Measurements from ENCODE around the gene TAS2R40. TPM values are rescaled to one million over a fixed set of nuclear protein-coding genes. Genes with fewer than 3 reads are reported as not detected.
A peak's percentile ranks its signal among the peaks of the same experiment; 100 is the strongest.

TAS2R40 gene
- total and polyA plus RNA-seq, 10 of the 15 experiments (the other 5 are each of a cell fraction or from before 2014, with no cell fraction given) = not detected

DNA sequence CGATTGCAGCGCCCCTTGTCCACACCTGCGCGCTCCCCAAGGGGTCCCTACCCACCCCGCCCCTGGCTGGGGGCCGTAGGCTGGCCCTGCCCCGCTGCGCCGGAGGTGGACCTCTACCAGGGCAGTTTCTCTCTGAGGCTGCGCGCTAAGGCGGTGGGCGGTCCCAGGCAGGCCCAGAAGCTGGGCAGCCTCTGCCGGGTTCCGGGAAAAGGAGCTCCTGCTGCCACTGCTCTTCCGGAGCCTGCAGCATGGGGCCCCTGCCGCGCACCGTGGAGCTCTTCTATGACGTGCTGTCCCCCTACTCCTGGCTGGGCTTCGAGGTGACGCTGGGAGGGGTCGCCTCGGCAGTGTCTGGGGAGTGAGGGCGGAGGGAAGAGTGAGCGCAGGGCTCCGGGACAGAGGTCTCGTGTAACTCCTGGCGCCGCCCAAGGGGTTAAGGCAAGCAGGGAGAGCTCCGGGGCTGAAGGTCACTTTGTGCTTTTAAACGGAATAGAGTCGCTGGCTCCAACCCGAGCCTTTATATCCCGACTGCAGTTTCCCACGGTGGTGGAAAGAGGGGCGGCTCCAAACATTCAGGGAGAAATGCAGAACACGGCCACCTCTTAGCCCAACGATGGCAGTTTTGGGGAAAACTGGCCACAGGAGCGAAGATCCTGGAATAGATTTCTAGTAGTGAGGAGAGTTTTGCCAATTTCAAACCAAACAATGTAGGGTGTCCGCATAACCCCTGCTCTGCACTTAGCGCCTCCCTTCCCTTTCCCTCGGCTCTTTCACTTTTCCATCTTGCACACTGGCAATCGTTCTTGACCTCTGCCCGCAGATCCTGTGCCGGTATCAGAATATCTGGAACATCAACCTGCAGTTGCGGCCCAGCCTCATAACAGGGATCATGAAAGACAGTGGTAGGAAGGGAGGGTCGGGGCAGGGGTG lies 41.7 kb downstream of the TAS2R40 start, which contains the start of gene GSTK1 (continued):
- TF ChIP-seq, protein P1, sequence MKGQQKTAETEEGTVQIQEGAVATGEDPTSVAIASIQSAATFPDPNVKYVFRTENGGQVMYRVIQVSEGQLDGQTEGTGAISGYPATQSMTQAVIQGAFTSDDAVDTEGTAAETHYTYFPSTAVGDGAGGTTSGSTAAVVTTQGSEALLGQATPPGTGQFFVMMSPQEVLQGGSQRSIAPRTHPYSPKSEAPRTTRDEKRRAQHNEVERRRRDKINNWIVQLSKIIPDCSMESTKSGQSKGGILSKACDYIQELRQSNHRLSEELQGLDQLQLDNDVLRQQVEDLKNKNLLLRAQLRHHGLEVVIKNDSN (IDR thresholded peaks at IDR 0.05; ENCODE audit: borderline replicate concordance, extremely low read length, insufficient read depth, low read depth, low read length) = no peak
- TF ChIP-seq NFYA (IDR thresholded peaks at IDR 0.05; ENCODE audit: borderline replicate concordance, low read depth, low read length) = no peak
- TF ChIP-seq TAF1 (IDR thresholded peaks at IDR 0.05; ENCODE audit: borderline replicate concordance, low read depth, low read length) = peak; percentile 69; the same call in 1 of the 2 replicates
- no peak for TF ChIP-seq RBBP5 (conservative IDR thresholded peaks at IDR 0.05)
- TF ChIP-seq, protein P2, sequence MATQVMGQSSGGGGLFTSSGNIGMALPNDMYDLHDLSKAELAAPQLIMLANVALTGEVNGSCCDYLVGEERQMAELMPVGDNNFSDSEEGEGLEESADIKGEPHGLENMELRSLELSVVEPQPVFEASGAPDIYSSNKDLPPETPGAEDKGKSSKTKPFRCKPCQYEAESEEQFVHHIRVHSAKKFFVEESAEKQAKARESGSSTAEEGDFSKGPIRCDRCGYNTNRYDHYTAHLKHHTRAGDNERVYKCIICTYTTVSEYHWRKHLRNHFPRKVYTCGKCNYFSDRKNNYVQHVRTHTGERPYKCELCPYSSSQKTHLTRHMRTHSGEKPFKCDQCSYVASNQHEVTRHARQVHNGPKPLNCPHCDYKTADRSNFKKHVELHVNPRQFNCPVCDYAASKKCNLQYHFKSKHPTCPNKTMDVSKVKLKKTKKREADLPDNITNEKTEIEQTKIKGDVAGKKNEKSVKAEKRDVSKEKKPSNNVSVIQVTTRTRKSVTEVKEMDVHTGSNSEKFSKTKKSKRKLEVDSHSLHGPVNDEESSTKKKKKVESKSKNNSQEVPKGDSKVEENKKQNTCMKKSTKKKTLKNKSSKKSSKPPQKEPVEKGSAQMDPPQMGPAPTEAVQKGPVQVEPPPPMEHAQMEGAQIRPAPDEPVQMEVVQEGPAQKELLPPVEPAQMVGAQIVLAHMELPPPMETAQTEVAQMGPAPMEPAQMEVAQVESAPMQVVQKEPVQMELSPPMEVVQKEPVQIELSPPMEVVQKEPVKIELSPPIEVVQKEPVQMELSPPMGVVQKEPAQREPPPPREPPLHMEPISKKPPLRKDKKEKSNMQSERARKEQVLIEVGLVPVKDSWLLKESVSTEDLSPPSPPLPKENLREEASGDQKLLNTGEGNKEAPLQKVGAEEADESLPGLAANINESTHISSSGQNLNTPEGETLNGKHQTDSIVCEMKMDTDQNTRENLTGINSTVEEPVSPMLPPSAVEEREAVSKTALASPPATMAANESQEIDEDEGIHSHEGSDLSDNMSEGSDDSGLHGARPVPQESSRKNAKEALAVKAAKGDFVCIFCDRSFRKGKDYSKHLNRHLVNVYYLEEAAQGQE (IDR thresholded peaks at IDR 0.05; ENCODE audit: low read depth, low read length) = no peak
- no peak for TF ChIP-seq RCOR1 (conservative IDR thresholded peaks at IDR 0.05; ENCODE audit: low read depth, low read length)
- TF ChIP-seq HDAC2 (IDR thresholded peaks at IDR 0.05) = no peak
- no peak for TF ChIP-seq FOXK2 (IDR thresholded peaks at IDR 0.05)
- TF ChIP-seq CBX3 (IDR thresholded peaks at IDR 0.05; ENCODE audit: borderline replicate concordance, low read depth) = no peak
- peak; percentile 67; the same call in 1 of the 2 replicates for TF ChIP-seq MAX (IDR thresholded peaks at IDR 0.05; ENCODE audit: low read depth, low read length)
- peak; percentile 88; the same call in 1 of the 2 replicates for TF ChIP-seq GATAD2B (conservative IDR thresholded peaks at IDR 0.05; ENCODE audit: low read depth)
- no peak for TF ChIP-seq MYB (IDR thresholded peaks at IDR 0.05; ENCODE audit: borderline replicate concordance, low read depth, low read length)
- no peak for TF ChIP-seq NFIC (IDR thresholded peaks at IDR 0.05; ENCODE audit: low read depth, low read length)
- TF ChIP-seq SUZ12 (IDR thresholded peaks at IDR 0.05; ENCODE audit: unreplicated experiment) = no peak
- TF ChIP-seq SREBF1 (IDR thresholded peaks at IDR 0.05; ENCODE audit: low read length) = no peak
- TF ChIP-seq BHLHE40 (IDR thresholded peaks at IDR 0.05; ENCODE audit: borderline replicate concordance in 1 of 2, low read depth in 2 of 2, low read length in 1 of 2) = peak; percentile 5 to 65; a peak in 2 of 4 replicates
- no peak for TF ChIP-seq TARDBP (IDR thresholded peaks at IDR 0.05; ENCODE audit: borderline replicate concordance)
- no peak for TF ChIP-seq EZH2 (IDR thresholded peaks at IDR 0.05; ENCODE audit: borderline replicate concordance, control insufficient read depth, low read depth, low read length)
- TF ChIP-seq STAT1 (conservative IDR thresholded peaks at IDR 0.05) = no peak
- TF ChIP-seq NRF1 (conservative IDR thresholded peaks at IDR 0.05; ENCODE audit: low read depth, low read length) = peak; percentile 44; the same call in 1 of the 2 replicates
- TF ChIP-seq, protein P3, sequence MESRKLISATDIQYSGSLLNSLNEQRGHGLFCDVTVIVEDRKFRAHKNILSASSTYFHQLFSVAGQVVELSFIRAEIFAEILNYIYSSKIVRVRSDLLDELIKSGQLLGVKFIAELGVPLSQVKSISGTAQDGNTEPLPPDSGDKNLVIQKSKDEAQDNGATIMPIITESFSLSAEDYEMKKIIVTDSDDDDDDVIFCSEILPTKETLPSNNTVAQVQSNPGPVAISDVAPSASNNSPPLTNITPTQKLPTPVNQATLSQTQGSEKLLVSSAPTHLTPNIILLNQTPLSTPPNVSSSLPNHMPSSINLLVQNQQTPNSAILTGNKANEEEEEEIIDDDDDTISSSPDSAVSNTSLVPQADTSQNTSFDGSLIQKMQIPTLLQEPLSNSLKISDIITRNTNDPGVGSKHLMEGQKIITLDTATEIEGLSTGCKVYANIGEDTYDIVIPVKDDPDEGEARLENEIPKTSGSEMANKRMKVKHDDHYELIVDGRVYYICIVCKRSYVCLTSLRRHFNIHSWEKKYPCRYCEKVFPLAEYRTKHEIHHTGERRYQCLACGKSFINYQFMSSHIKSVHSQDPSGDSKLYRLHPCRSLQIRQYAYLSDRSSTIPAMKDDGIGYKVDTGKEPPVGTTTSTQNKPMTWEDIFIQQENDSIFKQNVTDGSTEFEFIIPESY (IDR thresholded peaks at IDR 0.05) = no peak
- peak; percentile 54; the same call in 1 of the 2 replicates for TF ChIP-seq BACH1 (IDR thresholded peaks at IDR 0.05; ENCODE audit: borderline replicate concordance)
- TF ChIP-seq PAX5 (IDR thresholded peaks at IDR 0.05; ENCODE audit: borderline replicate concordance, low read depth, low read length) = no peak
